Motor neuron (in vitro differentiated cells): Measurements from ENCODE around the gene MAP9. TPM values are rescaled to one million over a fixed set of nuclear protein-coding genes. Genes with fewer than 3 reads are reported as not detected.
A peak's percentile ranks its signal among the peaks of the same experiment; 100 is the strongest.
"Not testable (repeated sequence)": the region's sequence is repeated elsewhere in the genome, so short reads cannot be mapped to it uniquely, and the experiment has no call there.

Source experiments
- ATAC-seq, 8 experiments: fragments of 200-7000 bp; cut with Tn5 transposase; replicated peaks in 6 of 8; 2 replicates each; pipeline ENCODE4 v1.8.0; 2021; ENCODE audit warnings: mild to moderate bottlenecking in 8 of 8, moderate library complexity in 8 of 8
- H3K27ac ChIP-seq, 2 donors: fragments of 250-450 bp; sonication (Bioruptor Pico); 2 replicates each; pipeline ENCODE4 v1.9.0; 2021; ENCODE audit warnings: antibody characterized with exemption in 2 of 2, mild to moderate bottlenecking in 2 of 2, moderate library complexity in 1 of 2
- H3K4me1 ChIP-seq, 2 donors: fragments of 250-450 bp; sonication (Bioruptor Pico); replicated peaks in 1 of 2; 2 replicates each; pipeline ENCODE4 v1.6.1; 2021; ENCODE audit warnings: antibody characterized with exemption in 2 of 2, mild to moderate bottlenecking in 2 of 2, moderate library complexity in 1 of 2
- H3K4me3 ChIP-seq, 5 donors: fragments of 250-450 bp; sonication (Bioruptor Pico); 2 replicates each; pipeline ENCODE4 v1.9.0; 2021; ENCODE audit warnings: antibody characterized with exemption in 5 of 5, mild to moderate bottlenecking in 5 of 5, moderate library complexity in 4 of 5
- WGBS, 10 experiments: fragments of 450-650 bp; shearing (Covaris generic); methylation state at CpG; one replicate each; pipeline ENCODE4 v1.0.0; 2022; 5-methylcytosine and 5-hydroxymethylcytosine counted together
- in situ Hi-C, 9 experiments: fragments of 400-800 bp; cut with MboI; loops; one replicate each; pipeline ENCODE4 v1.15.0; 2021; ENCODE audit warnings: low sequenced_read_pairs in 9 of 9, low pct_unique_long_range_greater_than_20kb in 2 of 9; ENCODE audit not compliant: unreplicated experiment in 9 of 9
- total RNA-seq, 8 experiments: library from RNA; unstranded; fragments of 300-600 nt; gene quantifications; 2 replicates each; pipeline versions ENCODE4 v1.2.3 to v1.2.4, GENCODE V29; 2022

Gene MAP9
- total RNA-seq, result 10 to 100 TPM in 6 of 8 experiments, 1 to 10 TPM in 1, under 1 TPM in 1; 0.81 to 67.1 (median 34.2) TPM

DNA sequence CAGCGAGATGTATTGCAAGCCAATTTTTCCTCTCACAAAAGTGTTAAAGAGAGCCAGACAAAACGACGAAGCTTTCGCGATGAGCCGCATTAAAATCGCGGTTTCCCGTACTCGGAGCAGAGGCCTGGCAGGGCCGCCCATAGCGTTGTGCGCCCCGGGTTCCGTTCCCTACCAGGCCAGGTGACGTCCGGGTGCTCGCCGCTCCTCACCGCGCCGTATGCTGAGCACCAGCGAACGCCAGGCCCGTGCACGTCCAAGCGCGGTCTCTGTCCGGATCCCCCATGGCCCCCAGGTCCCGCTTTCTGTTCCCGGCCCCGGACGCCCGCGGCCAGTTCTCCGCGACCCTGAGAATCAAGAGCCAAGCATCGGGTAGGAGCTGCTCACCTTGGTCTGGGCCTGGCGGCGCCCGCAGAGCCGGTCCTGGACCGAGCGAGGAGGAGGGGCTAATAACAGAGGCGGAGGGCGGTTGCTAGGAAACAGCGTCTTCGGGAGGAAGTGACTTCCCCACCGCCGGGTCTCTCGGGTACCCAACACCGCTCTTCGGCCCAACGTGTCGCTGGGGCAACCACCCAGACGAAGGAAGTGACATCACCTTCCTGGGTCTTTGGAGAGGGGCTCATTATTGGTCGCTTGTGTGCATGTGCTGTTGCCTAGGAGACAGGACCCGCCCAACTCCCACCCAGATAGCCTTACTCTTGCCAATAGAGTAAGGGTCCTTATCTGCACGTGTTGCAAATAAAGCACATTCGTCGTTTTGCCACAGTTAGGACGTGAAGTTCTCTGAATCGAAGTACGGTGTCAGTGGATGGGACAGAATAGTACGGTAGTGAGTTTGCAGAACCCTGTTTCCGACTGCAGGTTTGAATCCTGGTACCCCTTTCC, at the start of gene MAP9:
Gene MAP9 (minus strand): TSS at position 579 of the 882 bp plus-strand sequence. CDS start 1,115 bp downstream, outside the sequence.
- Histone ChIP-seq H3K27ac (peak within 1 kb of the TSS; percentile 76 to 84), H3K4me3 (peak within 1 kb of the TSS; percentile 78 to 88 (median 81)), H3K4me1 (peaks cover 3 to 13% of the 10 kb centered on the region in 2 donors)
- ATAC-seq, result peak; percentile 82 to 98 (median 96)
- in situ Hi-C loops, result no loop called here
- WGBS, 10 experiments, result 2 to 37% (median 11%) methylated on average over 4 to 45 of the region's 66 CpGs; no CpG with 5 or more reads in 1 of the 10 experiments

DNA sequence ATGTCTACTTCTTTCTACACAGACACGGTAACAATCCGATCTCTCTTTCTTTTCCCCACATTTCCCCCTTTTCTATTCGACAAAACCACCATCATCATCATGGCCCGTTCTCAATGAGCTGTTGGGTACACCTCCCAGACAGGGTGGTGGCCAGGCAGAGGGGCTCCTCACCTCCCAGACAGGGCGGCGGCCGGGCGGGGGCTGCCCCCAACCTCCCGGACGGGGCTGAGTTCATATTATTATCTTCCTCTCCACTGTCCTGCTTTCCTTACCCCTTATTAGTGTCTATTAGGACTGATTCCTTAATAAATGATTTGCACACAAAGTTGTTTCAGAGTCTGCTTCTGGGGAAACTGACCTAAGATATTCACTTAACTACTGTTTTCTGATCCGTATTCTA, 48.0 kb upstream of the MAP9 start:
- in situ Hi-C loops, result loop anchor here in 7 of 9 experiments (25.0 kb wide), 3 partner anchors 363 to 538 kb away; partner anchors contain the start of gene CTSO (in 1 of the 7)
- H3K27ac ChIP-seq, ATAC-seq, H3K4me1 ChIP-seq, H3K4me3 ChIP-seq: not testable (repeated sequence)
- 33 to 100% (median 80%) methylated on average over 1 to 7 of the region's 11 CpGs; no CpG with 5 or more reads in 3 of the 10 experiments for WGBS, 10 experiments

DNA sequence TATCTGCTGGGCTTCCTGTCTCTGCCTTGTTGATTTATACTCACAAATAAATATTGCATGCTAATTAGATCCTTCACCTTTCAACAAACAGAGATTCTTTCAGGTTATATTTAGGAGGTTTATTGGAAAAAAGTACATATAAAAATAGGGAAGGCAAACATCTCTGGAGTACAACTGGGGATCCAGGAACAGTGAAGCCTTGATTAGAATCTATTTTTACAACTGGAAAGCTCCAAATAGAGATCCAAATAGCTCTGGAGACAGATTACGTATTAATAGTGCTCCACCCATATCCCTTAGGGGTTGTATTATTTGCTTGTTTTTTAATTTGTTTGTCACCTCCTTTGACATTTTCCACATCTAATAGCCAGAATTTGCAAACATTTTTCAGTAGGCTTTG, 46.9 kb upstream of the MAP9 start:
- 25 to 100% (median 71%) methylated on average over 1 of the region's 1 CpG; no CpG with 5 or more reads in 2 of the 10 experiments for WGBS, 10 experiments
- Histone ChIP-seq H3K27ac (no peak overlapping the region), H3K4me1 (no peaks in the 10 kb centered on the region), H3K4me3 (no peak overlapping the region)
- in situ Hi-C loops, result loop anchor here in 4 of 9 experiments (25.0 kb wide), 3 partner anchors 364 to 539 kb away; partner anchors contain the start of gene CTSO (in 1 of the 4)
- no peak for ATAC-seq

GRCh38 chr4:155419266-155419665, 42.5 kb upstream of the MAP9 start:
- 50 to 100% (median 100%) methylated on average over 1 to 4 of the region's 4 CpGs for WGBS, 10 experiments
- peak in 4 of 8 experiments; percentile 29 to 47 (median 40) for ATAC-seq
- no peak overlapping the region for H3K4me3 ChIP-seq
- in situ Hi-C loops, result loop anchor here in 4 of 9 experiments (25.0 kb wide), 3 partner anchors 368 to 543 kb away; partner anchors contain the start of gene CTSO (in 1 of the 4)
- no peak overlapping the region for H3K27ac ChIP-seq
- H3K4me1 ChIP-seq, result no peaks in the 10 kb centered on the region

GRCh38 chr4:155415662-155416061, 38.9 kb upstream of the MAP9 start:
- H3K4me1 ChIP-seq, result no peaks in the 10 kb centered on the region
- H3K27ac ChIP-seq, result no peak overlapping the region
- ATAC-seq, result no peak
- no peak overlapping the region for H3K4me3 ChIP-seq
- in situ Hi-C loops, result loop anchor here in 4 of 9 experiments (25.0 kb wide), 3 partner anchors 372 to 547 kb away; partner anchors contain the start of gene CTSO (in 1 of the 4)

GRCh38 chr4:155413451-155413850, 36.7 kb upstream of the MAP9 start:
- ATAC-seq, result no peak
- Histone ChIP-seq H3K4me1 (no peaks in the 10 kb centered on the region), H3K27ac (no peak overlapping the region), H3K4me3 (no peak overlapping the region)
- WGBS, 10 experiments, result 0 to 100% (median 83%) methylated on average over 1 of the region's 1 CpG; no CpG with 5 or more reads in 3 of the 10 experiments
- in situ Hi-C loops, result loop anchor here in 4 of 9 experiments (25.0 kb wide), 3 partner anchors 374 to 549 kb away; partner anchors contain the start of gene CTSO (in 1 of the 4)

DNA sequence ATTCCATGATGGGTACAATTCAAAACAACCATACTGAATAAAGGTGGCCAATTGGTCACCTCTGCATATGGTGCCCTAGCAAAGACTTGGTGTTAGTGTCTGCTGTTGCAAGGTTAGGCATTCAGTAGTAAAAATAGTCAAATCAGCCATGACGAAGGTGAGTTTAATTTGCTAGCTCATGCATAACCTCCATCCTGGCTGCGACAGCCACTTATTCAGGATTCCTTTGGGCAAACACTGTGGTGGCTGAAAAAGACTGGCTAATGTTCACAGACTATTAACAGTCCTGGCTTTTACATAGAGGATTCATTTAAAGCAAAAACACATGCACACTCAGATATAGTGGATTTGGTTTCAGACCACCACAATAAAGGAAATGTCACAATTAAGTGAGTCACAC, 34.8 kb upstream of the MAP9 start:
- in situ Hi-C loops, result loop anchor here in 4 of 9 experiments (25.0 kb wide), 3 partner anchors 376 to 551 kb away; partner anchors contain the start of gene CTSO (in 1 of the 4)
- 17 to 100% (median 68%) methylated on average over 1 to 2 of the region's 2 CpGs; no CpG with 5 or more reads in 3 of the 10 experiments for WGBS, 10 experiments
- no peak overlapping the region for H3K4me3 ChIP-seq
- H3K27ac ChIP-seq, result no peak overlapping the region
- ATAC-seq, result no peak
- no peaks in the 10 kb centered on the region for H3K4me1 ChIP-seq

DNA sequence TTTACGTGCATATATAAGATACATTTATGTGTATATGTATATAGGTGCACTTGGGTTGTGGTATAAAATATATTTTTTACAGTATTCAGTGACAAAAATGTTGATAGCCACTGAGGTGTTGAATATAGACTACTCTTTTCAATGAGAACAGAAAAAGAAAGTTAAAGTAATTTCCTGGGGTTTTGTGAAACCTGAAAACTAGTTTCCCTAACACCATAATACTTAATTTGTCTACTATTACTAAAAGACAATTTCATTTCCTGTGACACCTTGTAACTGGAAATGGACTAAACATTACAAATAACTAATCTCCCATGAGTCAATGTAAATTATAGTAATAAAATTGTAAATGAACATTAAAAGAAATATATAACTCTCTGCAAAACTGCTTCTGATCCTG, 32.0 kb upstream of the MAP9 start:
- WGBS, 10 experiments, result 0 to 100% (median 75%) methylated on average over 1 of the region's 1 CpG; no CpG with 5 or more reads in 1 of the 10 experiments
- no peak overlapping the region for H3K4me3 ChIP-seq
- no peak overlapping the region for H3K27ac ChIP-seq
- H3K4me1 ChIP-seq, result peaks cover under 1% of the 10 kb centered on the region in 2 donors
- in situ Hi-C loops, result loop anchor here in 4 of 9 experiments (25.0 kb wide), 3 partner anchors 379 to 554 kb away; partner anchors contain the start of gene CTSO (in 1 of the 4)
- peak in 1 of 8 experiments; percentile 22 for ATAC-seq

- Histone ChIP-seq H3K27ac (no peak overlapping the region), H3K4me3 (no peak overlapping the region), H3K4me1 (peaks cover 2 to 9% of the 10 kb centered on the region in 2 donors)
- in situ Hi-C loops, result loop anchor here in 4 of 9 experiments (25.0 kb wide), 3 partner anchors 380 to 555 kb away; partner anchors contain the start of gene CTSO (in 1 of the 4)
- no peak for ATAC-seq
- WGBS, 10 experiments, result 0 to 100% (median 67%) methylated on average over 1 of the region's 1 CpG; no CpG with 5 or more reads in 1 of the 10 experiments
Observed at GRCh38 chr4:155407480-155407879, 30.7 kb upstream of the MAP9 start.

- Histone ChIP-seq H3K4me1 (peaks cover 2 to 9% of the 10 kb centered on the region in 2 donors), H3K4me3 (no peak overlapping the region), H3K27ac (no peak overlapping the region)
- in situ Hi-C loops, result loop anchor here in 4 of 9 experiments (25.0 kb wide), 3 partner anchors 382 to 557 kb away; partner anchors contain the start of gene CTSO (in 1 of the 4)
- ATAC-seq, result no peak
- 21 to 100% (median 87%) methylated on average over 1 to 2 of the region's 2 CpGs for WGBS, 10 experiments
Observed at GRCh38 chr4:155405059-155405458, 28.3 kb upstream of the MAP9 start.

DNA sequence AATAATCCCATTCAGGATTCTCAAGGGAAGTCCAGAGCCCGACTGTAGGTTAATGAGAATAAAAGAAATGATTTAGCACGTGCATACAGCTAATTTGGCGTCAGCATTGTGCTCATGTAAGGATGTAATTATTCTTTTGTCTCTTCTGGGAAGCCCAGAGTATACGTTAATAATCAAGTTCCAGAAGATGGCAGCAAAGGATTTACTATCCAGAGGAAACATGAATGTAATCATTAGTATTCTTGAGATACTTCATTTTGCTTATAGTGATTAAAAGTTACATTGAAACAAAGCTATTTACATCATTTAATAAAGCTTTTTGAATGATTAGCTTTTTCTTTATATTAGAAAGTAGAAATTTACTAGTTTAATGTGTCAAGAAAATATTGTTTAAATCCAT, 27.1 kb upstream of the MAP9 start:
- in situ Hi-C loops, result loop anchor here in 4 of 9 experiments (25.0 kb wide), 3 partner anchors 383 to 558 kb away; partner anchors contain the start of gene CTSO (in 1 of the 4)
- WGBS, 10 experiments, result 0 to 25% (median 8%) methylated on average over 2 to 4 of the region's 4 CpGs; no CpG with 5 or more reads in 1 of the 10 experiments
- ATAC-seq, result peak in 7 of 8 experiments; percentile 27 to 84 (median 72)
- Histone ChIP-seq H3K4me3 (no peak overlapping the region), H3K4me1 (peaks cover 2 to 9% of the 10 kb centered on the region in 2 donors), H3K27ac (no peak overlapping the region)

- peak in 1 of 8 experiments; percentile 27 for ATAC-seq
- Histone ChIP-seq H3K4me3 (no peak overlapping the region), H3K27ac (no peak overlapping the region), H3K4me1 (peaks cover 2 to 9% of the 10 kb centered on the region in 2 donors)
- WGBS, 10 experiments, result 17 to 67% (median 46%) methylated on average over 1 to 2 of the region's 2 CpGs; no CpG with 5 or more reads in 6 of the 10 experiments
- in situ Hi-C loops, result loop anchor here in 4 of 9 experiments (25.0 kb wide), 3 partner anchors 384 to 559 kb away; partner anchors contain the start of gene CTSO (in 1 of the 4)
Observed at GRCh38 chr4:155402941-155403340, 26.2 kb upstream of the MAP9 start.
